CD4-positive, alpha-beta T cell treated with Interleukin-2 at 100 ng/mL for 4 hours (primary cell): Measurements from ENCODE around the gene SLC7A5.
"Not testable (repeated sequence)": the region's sequence is repeated elsewhere in the genome, so short reads cannot be mapped to it uniquely, and the experiment has no call there.

Experiments used
- DNase-seq: peaks from one replicate; pipeline ENCODE4 v3.0.0-alpha.2; 2020; ENCODE audit warnings: low spot score

SLC7A5 gene

GRCh38 chr16:87888346-87888745 lies 19.0 kb upstream of the SLC7A5 start:
- DNase-seq = not testable (repeated sequence)

- not testable (repeated sequence) for DNase-seq
These were observed 18.6 kb upstream of the SLC7A5 start for GRCh38 chr16:87887931-87888330.

GRCh38 chr16:87885371-87885967 lies 16.2 kb upstream of the SLC7A5 start:
- not testable (repeated sequence) for DNase-seq

- no peak for DNase-seq
These were observed 13.2 kb upstream of the SLC7A5 start for GRCh38 chr16:87882436-87883019.

- DNase-seq = no peak
These were observed 12.3 kb upstream of the SLC7A5 start for GRCh38 chr16:87881324-87882200.

GRCh38 chr16:87880117-87880696 lies 10.9 kb upstream of the SLC7A5 start:
- no peak for DNase-seq

- DNase-seq = not testable (repeated sequence)
These were observed 10.2 kb upstream of the SLC7A5 start for GRCh38 chr16:87879411-87880013.

- DNase-seq = no peak
These were observed 9.4 kb upstream of the SLC7A5 start for GRCh38 chr16:87878704-87879103.

GRCh38 chr16:87877942-87878507 lies 8.7 kb upstream of the SLC7A5 start:
- peak; percentile 12 for DNase-seq

GRCh38 chr16:87874639-87875427 lies 5.5 kb upstream of the SLC7A5 start:
- peak; percentile 56 for DNase-seq

GRCh38 chr16:87870418-87871291 lies 1.3 kb upstream of the SLC7A5 start:
- not testable (repeated sequence) for DNase-seq

GRCh38 chr16:87869879-87870417 lies 641 bp upstream of the SLC7A5 start:
- not testable (repeated sequence) for DNase-seq

- DNase-seq = peak; percentile 82
These were observed 865 bp downstream of the SLC7A5 start for GRCh38 chr16:87868254-87869029.

GRCh38 chr16:87865902-87866555 lies 3.3 kb downstream of the SLC7A5 start:
- DNase-seq = peak; percentile 65

- DNase-seq = no peak
These were observed 4.8 kb downstream of the SLC7A5 start for GRCh38 chr16:87864331-87864989.

GRCh38 chr16:87863327-87863635 lies 6.0 kb downstream of the SLC7A5 start:
- DNase-seq = not testable (repeated sequence)

- DNase-seq = not testable (repeated sequence)
These were observed 6.5 kb downstream of the SLC7A5 start for GRCh38 chr16:87862597-87863326.
